GM18873 (cell line): ENCODE measurements around the gene YOD1.

Experiments used
- ATAC-seq: cut with Tn5 transposase; IDR thresholded peaks from one replicate; pipeline ENCODE4 v1.9.1; 2021; ENCODE audit warnings: mild to moderate bottlenecking, moderate library complexity, moderate number of reproducible peaks; ENCODE audit not compliant: unreplicated experiment, low FRiP score

YOD1 gene

DNA sequence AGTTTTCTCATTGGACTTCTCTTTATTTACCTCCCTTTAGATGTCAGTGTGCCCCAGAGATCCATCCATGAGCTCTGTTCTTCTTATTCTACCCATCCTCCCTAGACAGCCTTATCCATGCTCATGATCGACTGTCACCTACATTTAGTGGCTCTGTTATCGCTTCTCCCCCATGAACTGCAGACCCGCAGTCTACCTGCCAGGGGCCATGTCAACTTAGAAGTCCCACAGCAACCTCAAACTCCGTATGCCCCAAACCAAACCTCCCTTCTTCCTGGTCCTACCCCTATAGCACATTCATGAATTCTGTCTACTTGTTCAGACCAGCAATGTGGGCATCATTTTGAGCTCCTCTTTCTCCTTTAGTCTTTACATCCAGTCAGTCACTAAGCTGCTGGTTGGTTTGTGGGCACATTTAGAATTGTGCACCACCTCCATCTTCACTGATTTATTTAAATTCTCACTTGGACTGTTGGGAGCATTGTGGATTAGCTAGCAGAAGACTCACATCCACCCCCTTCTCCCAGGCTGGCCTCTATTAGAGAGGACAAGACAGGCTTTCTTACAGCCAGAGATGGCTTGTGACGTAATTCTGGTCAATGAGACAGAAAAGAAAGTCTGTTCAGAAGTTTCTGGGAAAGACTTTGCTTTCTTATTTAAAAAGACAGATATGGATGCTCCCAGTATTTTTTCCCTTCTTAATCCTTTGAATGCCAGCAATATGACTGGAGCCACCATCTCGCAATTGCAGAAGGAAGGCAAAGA is 37.5 kb downstream of the YOD1 start:
- ATAC-seq: no peak

DNA sequence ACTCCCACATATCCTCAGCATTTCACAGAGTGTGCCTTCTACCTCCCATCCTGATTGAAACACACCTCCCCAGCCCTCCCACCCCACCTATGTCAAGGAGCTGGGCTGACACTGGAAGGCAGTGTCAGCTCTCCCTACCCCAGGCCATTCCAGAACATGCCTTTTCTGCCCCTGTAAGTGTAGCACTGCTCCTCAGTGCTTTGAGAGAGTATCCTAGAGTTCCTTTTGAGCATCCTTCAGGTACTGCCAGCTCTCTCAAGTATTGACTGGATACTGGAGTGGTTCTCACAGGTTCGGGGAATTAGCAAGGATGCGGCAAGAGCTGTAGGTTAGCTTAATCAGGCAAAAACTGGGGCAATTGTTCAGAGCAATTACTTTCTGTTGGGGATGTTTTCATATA is 40.3 kb downstream of the YOD1 start:
- ATAC-seq: no peak

DNA sequence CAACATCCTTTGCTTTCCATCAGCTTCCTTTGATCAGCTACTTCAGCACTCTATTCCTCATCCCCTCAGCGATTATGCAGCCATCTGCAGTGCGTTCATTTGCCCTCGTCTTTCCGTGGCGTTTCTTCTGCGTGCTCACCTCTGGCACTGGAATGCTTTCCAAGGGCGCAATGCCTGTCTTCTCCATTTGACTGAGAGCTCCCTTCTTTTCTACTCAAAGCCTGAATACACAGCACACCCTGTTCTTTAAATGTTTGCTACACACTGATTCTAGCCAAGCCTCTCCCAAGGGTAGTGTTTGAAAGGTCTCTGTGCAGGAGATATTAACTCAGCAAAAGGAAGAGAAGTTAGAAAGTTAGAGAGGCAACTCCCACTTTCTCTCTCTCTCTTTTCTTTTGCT is 41.1 kb downstream of the YOD1 start:
- no peak for ATAC-seq

GRCh38 chr1:207009182-207009850 is 41.7 kb downstream of the YOD1 start:
- ATAC-seq: no peak

DNA sequence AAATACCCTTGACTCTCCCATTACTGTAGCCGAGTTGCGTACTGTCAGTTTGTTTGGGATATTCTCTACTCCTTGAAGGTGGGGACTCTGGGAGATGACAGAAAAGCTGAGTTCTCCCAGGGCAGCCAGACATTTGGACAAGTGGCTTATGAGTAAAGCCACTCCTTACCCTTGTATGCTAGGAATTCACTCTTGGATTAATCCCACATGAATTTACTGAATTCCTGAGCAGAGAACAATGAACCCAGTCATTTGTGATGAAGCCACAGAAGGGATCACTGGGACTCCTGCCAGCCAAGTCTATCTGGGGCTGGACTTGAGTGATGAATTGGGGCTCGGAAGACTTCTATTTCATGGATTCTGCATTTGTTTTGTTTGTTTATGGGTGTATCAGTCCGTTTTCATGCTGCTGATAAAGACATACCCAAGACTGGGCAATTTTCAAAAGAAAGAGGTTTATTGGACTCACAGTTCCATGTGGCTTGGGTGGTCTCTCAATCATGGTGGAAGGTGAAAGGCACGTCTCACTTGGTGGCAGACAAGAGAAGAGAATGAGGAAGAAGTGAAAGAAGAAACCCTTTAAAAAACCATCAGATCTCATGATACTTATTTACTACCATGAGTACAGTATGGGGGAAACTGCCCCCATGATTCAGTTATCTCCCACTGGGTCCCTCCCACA is 43.5 kb downstream of the YOD1 start:
- ATAC-seq: no peak

DNA sequence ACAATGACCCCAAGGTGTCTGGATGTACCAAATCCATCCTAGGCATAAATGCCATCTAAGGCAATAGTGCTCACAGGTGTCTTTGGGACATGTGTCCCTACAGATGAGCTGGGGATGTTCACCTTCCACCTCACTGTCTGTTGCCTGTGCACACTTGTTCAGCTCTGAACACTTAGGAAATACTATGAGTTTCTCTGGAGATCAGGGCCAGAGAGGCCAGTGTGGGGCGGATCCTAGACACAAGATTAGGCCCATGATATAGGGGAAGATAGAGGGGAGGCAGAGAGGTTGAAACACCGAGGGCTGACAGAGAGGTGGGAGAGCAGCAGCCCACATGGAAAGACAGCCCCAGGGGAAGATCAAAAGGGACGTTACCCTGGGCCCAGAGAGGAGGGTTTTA is 44.1 kb downstream of the YOD1 start:
- no peak for ATAC-seq

DNA sequence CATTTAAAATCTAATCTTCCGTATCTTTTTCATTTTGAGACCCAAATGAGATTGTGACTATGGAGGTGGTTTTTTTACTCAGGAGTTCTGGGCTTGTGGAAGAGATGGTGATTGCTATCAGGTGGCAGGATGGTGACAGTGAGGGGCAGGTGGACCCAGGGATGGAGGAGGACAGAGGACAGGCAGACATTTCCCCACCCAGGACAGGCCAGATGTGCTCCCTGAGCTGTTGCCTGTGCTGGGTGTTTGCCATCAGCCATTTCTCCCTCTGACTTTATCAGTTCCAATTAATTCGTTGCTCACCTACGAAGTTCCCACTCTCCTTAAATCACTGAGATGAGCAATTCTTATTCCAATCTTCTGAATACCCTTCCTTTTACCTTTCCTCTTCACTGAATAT is 44.9 kb downstream of the YOD1 start:
- ATAC-seq: no peak

DNA sequence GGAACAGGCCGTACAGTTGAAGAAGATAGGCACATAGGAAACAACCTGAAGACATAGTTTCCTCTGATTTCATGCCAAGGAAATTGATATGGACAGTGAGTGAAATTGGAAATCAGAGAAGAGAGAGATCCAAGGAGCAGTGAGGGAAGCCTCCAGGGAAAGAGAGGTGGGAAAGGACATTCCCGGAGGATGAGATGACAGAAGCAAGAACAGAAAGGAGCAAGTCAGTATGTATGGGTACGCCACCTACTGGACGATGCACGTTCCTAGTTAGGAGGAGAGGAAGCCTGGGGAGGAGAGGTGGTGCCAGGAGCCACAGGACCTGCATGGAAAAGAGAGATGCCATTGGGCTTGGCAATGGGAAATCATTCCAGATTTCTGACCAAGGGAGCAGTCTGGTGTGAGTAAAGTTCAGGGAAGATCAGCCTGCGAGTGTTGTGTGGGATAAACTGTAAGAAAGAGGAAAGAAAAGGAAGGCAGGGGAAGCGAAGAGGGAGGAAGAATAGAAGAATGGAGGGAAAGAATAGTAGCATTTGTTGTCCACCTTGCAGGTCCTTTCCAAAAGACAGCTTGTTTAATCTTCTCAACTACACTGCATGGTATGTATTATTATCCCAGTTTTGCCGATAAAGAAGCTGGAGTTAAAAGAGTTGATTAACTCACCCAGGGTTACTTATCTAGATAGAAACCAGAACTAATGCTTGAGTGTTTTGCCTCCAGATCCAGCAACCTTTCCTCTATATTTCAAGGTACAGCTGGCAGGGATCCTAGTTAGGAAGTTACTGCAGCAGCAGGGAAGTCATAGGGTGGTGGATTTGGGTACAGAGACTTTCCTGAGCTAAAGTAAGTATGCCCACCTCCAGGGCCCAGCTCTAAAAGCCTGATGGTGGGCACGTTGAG is 45.8 kb downstream of the YOD1 start:
- ATAC-seq: no peak

DNA sequence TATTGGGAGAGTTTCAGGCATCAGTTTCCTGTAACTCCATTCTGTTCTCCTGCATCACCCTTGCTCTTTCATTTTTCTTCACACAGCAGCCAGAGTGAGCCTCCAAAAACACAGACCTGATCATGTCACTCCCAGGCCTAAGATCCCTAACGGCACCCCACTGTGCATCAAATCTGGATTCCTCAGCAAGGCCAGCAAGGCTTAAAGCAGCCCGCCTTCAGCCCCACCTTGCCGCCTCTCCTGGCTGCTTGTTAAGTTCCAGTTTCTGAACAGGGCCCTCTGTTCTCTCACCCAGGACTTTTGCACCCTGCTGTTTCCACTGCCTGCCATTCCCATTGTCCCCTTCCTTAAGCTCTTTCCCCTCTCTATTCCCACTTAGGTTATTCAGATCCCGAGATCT is 47.8 kb downstream of the YOD1 start:
- ATAC-seq: no peak

- ATAC-seq: no peak
These were observed 48.3 kb downstream of the YOD1 start for GRCh38 chr1:207002724-207003146.

GRCh38 chr1:207001492-207002245 is 49.3 kb downstream of the YOD1 start:
- no peak for ATAC-seq

DNA sequence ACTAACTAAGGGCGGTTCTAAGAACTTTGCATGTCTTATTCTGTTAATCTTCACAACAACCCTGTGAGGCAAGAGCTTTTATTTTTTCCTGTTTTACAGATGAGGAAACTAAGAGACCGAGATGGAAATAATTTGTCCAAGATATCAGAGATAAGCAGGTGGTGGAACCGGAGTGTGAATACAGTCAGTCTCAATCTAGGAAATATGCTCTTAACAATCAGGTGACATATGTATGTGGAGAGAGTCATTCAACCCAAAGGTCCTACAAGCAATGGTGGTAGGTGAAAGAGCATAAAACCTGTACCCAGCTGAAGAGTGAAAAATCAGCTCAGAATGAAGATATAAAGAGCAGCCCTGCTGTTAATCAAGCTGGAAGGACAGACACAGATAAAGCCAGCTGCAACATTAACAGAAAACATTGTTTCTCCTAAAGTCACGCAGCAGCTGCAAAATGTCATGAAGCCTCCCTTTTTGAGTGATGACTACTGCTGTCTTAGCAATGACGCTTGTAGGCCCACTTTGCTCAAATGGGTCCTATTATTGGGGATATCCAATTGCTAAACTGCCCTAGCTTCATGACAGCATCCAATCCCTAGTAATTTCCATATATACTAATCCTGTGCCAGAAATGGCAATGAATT is 50.2 kb downstream of the YOD1 start:
- no peak for ATAC-seq

DNA sequence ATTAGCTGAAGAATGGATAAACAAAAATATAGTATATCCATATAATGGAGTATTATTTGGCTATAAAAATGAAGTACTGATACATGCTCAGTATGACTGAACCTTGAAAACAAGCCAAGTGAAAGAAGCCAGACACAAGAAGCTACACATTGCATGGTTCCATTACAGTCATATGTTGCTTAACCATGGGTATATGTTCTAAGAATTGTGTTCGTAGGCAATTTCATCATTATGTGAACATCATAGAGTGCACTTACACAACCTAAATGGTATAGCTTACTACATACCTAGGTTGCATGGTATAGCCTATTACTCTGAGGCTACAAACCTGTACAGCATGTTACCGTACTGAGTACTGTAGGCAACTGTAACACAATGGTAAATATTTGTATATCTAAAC is 52.2 kb downstream of the YOD1 start:
- no peak for ATAC-seq
